HCT116 (cell line): Measurements from ENCODE around the gene NDUFB3. TPM values are rescaled to one million over a fixed set of nuclear protein-coding genes. Genes with fewer than 3 reads are reported as not detected.

Source experiments
- ATAC-seq: fragments of 200-7000 bp; cut with Tn5 transposase; 2 replicates; pipeline ENCODE4 v1.9.1; 2020; ENCODE audit warnings: mild to moderate bottlenecking, moderate library complexity
- BruUV-seq: library from RNA; stranded (reverse); fragments of 400-500 nt; replicated peaks from 2 replicates; lab custom pipeline; 2021; lab: Mats Ljungman, UMichigan
- CTCF ChIA-PET: fragments of 300-600 bp; sonication (Branson Sonifier 250); formaldehyde crosslinking; loops from one replicate; lab custom pipeline; 2021; ENCODE audit warnings: antibody characterized with exemption; lab: Charles Lee
- POLR2A ChIA-PET: fragments of 300-600, 350-600 bp; sonication (Branson Sonifier 250); formaldehyde crosslinking; loops from one replicate; lab custom pipeline; 2021; ENCODE audit warnings: antibody characterized with exemption; lab: Charles Lee
- RAD21 ChIA-PET, 2 experiments: fragments of 300-600 bp; sonication (Branson Sonifier 250); formaldehyde crosslinking; loops; one replicate each; lab custom pipeline; 2023; ENCODE audit warnings: low total read pairs in 2 of 2; ENCODE audit not compliant: uncharacterized antibody in 2 of 2, unreplicated experiment in 2 of 2, low non-redundant PET in 1 of 2; lab: Charles Lee
- DNase-seq: peaks from one replicate; pipeline ENCODE4 v3.0.0-alpha.2; 2010; ENCODE audit warnings: low read depth, low spot score
- H2AFZ ChIP-seq: fragments of 200-600 bp; shearing (Covaris generic), sonication (generic); 2 replicates; pipeline ENCODE4 v1.6.1; 2017; ENCODE audit warnings: low read depth, mixed run types, mixed read lengths, antibody characterized with exemption, low read length; ENCODE audit not compliant: poor library complexity, severe bottlenecking
- H3K27ac ChIP-seq: 2 replicates; pipeline ENCODE4 v1.5.1; 2012; ENCODE audit warnings: low read depth, low read length
- H3K27me3 ChIP-seq: fragments of 200-600 bp; sonication (generic); 2 replicates; pipeline ENCODE4 v1.6.1; 2016; ENCODE audit warnings: mixed run types, low read length, mixed read lengths; ENCODE audit not compliant: insufficient read depth
- H3K36me3 ChIP-seq, 2 experiments: fragments of 200-500 bp in 1 of 2; fragments of 200-600 bp in 1 of 2; sonication (Bioruptor generic) in 1 of 2; sonication (generic) in 1 of 2; 2 replicates each; pipeline versions ENCODE4 v1.5.1 to v1.6.1; 2014 to 2016; ENCODE audit warnings: low read length in 2 of 2, inconsistent platforms in 1 of 2, mixed read lengths in 1 of 2, mixed run types in 1 of 2; ENCODE audit not compliant: insufficient read depth in 2 of 2, control insufficient read depth in 1 of 2
- H3K4me1 ChIP-seq, 2 experiments: fragments of 200-600 bp in 1 of 2; sonication (generic) in 1 of 2; 2 replicates each; pipeline versions ENCODE4 v1.5.1 to v1.6.1; 2012 to 2017; ENCODE audit warnings: low read length in 2 of 2, inconsistent platforms in 1 of 2, mild to moderate bottlenecking in 1 of 2, mixed read lengths in 1 of 2, mixed run types in 1 of 2, moderate library complexity in 1 of 2; ENCODE audit not compliant: insufficient read depth in 2 of 2, control insufficient read depth in 1 of 2
- H3K4me2 ChIP-seq: fragments of 200-600 bp; sonication (generic); 2 replicates; pipeline ENCODE4 v1.6.1; 2017; ENCODE audit warnings: mixed run types, low read length, mixed read lengths
- H3K4me3 ChIP-seq, 2 experiments: fragments of 200-600 bp in 1 of 2; sonication (generic) in 1 of 2; replicated peaks in 1 of 2; 2 replicates each; pipeline ENCODE4 v1.5.1; 2011 to 2016; ENCODE audit warnings: low read length in 2 of 2, control low read depth in 1 of 2, low read depth in 1 of 2, mild to moderate bottlenecking in 1 of 2, mixed read lengths in 1 of 2, mixed run types in 1 of 2
- H3K79me2 ChIP-seq: fragments of 200-600 bp; sonication (generic); 2 replicates; pipeline ENCODE4 v1.6.1; 2017; ENCODE audit warnings: mild to moderate bottlenecking, mixed run types, low read length, moderate library complexity, mixed read lengths; ENCODE audit not compliant: insufficient read depth
- H3K9ac ChIP-seq: fragments of 200-600 bp; sonication (generic); 2 replicates; pipeline ENCODE4 v1.6.1; 2016; ENCODE audit warnings: low read length, mixed read lengths
- H3K9me2 ChIP-seq: fragments of 200-600 bp; sonication (generic), shearing (Covaris generic); 2 replicates; pipeline ENCODE4 v1.6.1; 2017; ENCODE audit warnings: mixed run types, mild to moderate bottlenecking, moderate library complexity; ENCODE audit not compliant: insufficient read depth
- H3K9me3 ChIP-seq, 2 experiments: fragments of 200-500 bp in 1 of 2; fragments of 200-600 bp in 1 of 2; sonication (Bioruptor generic) in 1 of 2; sonication (generic) in 1 of 2; 2 replicates each; pipeline ENCODE4 v1.6.1; 2014 to 2017; ENCODE audit warnings: low read length in 2 of 2, mixed read lengths in 2 of 2, inconsistent platforms in 1 of 2, low read depth in 1 of 2, mild to moderate bottlenecking in 1 of 2, mixed run types in 1 of 2, moderate library complexity in 1 of 2; ENCODE audit not compliant: control insufficient read depth in 1 of 2, insufficient read depth in 1 of 2
- H4K20me1 ChIP-seq: fragments of 200-600 bp; sonication (generic), shearing (Covaris generic); 2 replicates; pipeline ENCODE4 v1.6.1; 2017; ENCODE audit warnings: mixed run types, mild to moderate bottlenecking, moderate library complexity; ENCODE audit not compliant: insufficient read depth
- EGR1 ChIP-seq: IDR thresholded peaks from 2 replicates; pipeline ENCODE4 v1.6.1; 2012; ENCODE audit warnings: low read depth
- EZH2 ChIP-seq: fragments of 200-600 bp; sonication (generic); IDR thresholded peaks from 2 replicates; pipeline ENCODE4 v1.6.1; 2017; ENCODE audit warnings: antibody characterized with exemption, mixed run types
- EZH2phosphoT487 ChIP-seq: fragments of 200-600 bp; IDR thresholded peaks from 2 replicates; pipeline ENCODE4 v1.6.1; 2018; ENCODE audit warnings: antibody characterized with exemption, borderline replicate concordance
- FOSL1 ChIP-seq: IDR thresholded peaks from 2 replicates; pipeline ENCODE4 v1.6.1; 2012; ENCODE audit warnings: low read depth
- JUND ChIP-seq: IDR thresholded peaks from 2 replicates; pipeline ENCODE4 v1.6.1; 2012
- POLR2A ChIP-seq: IDR thresholded peaks from 2 replicates; pipeline ENCODE4 v1.7.0; 2011; ENCODE audit warnings: borderline replicate concordance; ENCODE audit not compliant: insufficient read depth, insufficient read length; ENCODE audit errors: extremely low read depth
- RAD21 ChIP-seq: IDR thresholded peaks from 2 replicates; pipeline ENCODE4 v1.6.1; 2012; ENCODE audit warnings: low read depth, mild to moderate bottlenecking
- SIN3A ChIP-seq: IDR thresholded peaks from 2 replicates; pipeline ENCODE4 v1.6.1; 2012; ENCODE audit warnings: low read depth
- SP1 ChIP-seq: IDR thresholded peaks from 2 replicates; pipeline ENCODE4 v1.6.1; 2012; ENCODE audit warnings: low read depth
- SRF ChIP-seq: IDR thresholded peaks from 2 replicates; pipeline ENCODE4 v1.6.1; 2012; ENCODE audit warnings: low read depth
- TCF7L2 ChIP-seq: IDR thresholded peaks from 2 replicates; pipeline ENCODE4 v1.7.0; 2011; ENCODE audit warnings: borderline replicate concordance, inconsistent platforms; ENCODE audit not compliant: insufficient read depth, insufficient read length; ENCODE audit errors: extremely low read depth
- YY1 ChIP-seq: IDR thresholded peaks from 2 replicates; pipeline ENCODE4 v1.6.1; 2011; ENCODE audit warnings: low read length, low read depth, moderate library complexity, mild to moderate bottlenecking; ENCODE audit not compliant: insufficient replicate concordance; ENCODE audit errors: extremely low read depth
- ZFX ChIP-seq: fragments of 450-650 bp; IDR thresholded peaks from 2 replicates; pipeline ENCODE4 v1.6.1; 2017
- ZNF274 ChIP-seq: fragments of 200-500 bp; sonication (Bioruptor generic); IDR thresholded peaks from 2 replicates; pipeline ENCODE4 v1.6.1; 2014; ENCODE audit warnings: mild to moderate bottlenecking, low read depth, low read length, inconsistent platforms
- intact Hi-C: fragments of 100-400 bp; cut with micrococcal nuclease; formaldehyde crosslinking; loops from 2 replicates; pipeline ENCODE4 v1.10.0; 2022
- total RNA-seq: library from RNA; stranded (reverse); gene quantifications from one replicate; pipeline ENCODE4 v1.2.1, GENCODE V29; 2021; ENCODE audit not compliant: unreplicated experiment
- TF ChIP-seq, protein P1 (sequence below): IDR thresholded peaks from 2 replicates; pipeline ENCODE4 v1.6.1; 2012
- TF ChIP-seq, protein P2 (sequence below): IDR thresholded peaks from 2 replicates; pipeline ENCODE4 v1.6.1; 2011; ENCODE audit warnings: mild to moderate bottlenecking, low read length, moderate library complexity; ENCODE audit not compliant: insufficient replicate concordance; ENCODE audit errors: extremely low read depth

The NDUFB3 gene
- total RNA-seq, 1 experiment from 2014 or later, result 94.6 TPM

DNA sequence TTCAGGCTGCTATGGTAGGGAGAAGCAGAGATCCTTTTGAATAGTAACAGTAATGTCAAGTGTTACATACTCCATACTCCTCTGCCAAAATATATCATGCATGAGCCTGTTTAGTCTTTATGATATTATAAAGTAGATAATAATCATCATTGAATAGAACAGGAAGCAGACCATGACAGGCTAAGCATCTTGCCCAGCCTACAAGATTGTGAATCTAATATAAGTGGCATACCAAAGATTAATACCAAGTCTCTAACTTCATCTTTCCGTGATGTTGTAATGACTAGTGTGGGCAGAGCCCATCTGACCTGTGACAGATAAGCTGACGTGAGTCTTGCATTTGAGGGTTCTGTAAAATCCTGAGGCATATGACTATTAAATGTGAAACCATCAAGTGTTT is 13.1 kb downstream of the NDUFB3 start:
- H4K20me1 ChIP-seq, result no peaks in the 10 kb centered on the region
- no TSS peak for BruUV-seq
- no peak for ATAC-seq
- no peak overlapping the region for H3K27ac ChIP-seq
- no peak overlapping the region for H3K9ac ChIP-seq
- H3K4me1 ChIP-seq, result peaks cover 0 to 4% of the 10 kb centered on the region in 2 experiments; a peak in 2 of 4 replicates
- DNase-seq, result no peak
- peaks cover 6 to 14% of the 10 kb centered on the region in 2 experiments; a peak in 2 of 4 replicates for H3K36me3 ChIP-seq
- CTCF ChIA-PET, result no interaction called here
- H3K9me3 ChIP-seq, result no peaks in the 10 kb centered on the region
- RAD21 ChIA-PET, result no interaction called here
- intact Hi-C loops, result no loop called here
- H3K9me2 ChIP-seq, result no peaks in the 10 kb centered on the region
- H3K4me3 ChIP-seq, result no peak overlapping the region
- H3K79me2 ChIP-seq, result peaks cover 12% of the 10 kb centered on the region; the same call in 1 of the 2 replicates
- no peak overlapping the region for H2AFZ ChIP-seq
- POLR2A ChIA-PET, result no interaction called here
- no peaks in the 10 kb centered on the region for H3K27me3 ChIP-seq
- H3K4me2 ChIP-seq, result no peak overlapping the region
- no peak for TF ChIP-seq SRF
- no peak for TF ChIP-seq SIN3A
- TF ChIP-seq, protein P1, sequence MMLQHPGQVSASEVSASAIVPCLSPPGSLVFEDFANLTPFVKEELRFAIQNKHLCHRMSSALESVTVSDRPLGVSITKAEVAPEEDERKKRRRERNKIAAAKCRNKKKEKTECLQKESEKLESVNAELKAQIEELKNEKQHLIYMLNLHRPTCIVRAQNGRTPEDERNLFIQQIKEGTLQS, result no peak
- no peak for TF ChIP-seq EGR1
- TF ChIP-seq EZH2, result no peak
- TF ChIP-seq SP1, result no peak
- TF ChIP-seq RAD21, result no peak
- TF ChIP-seq FOSL1, result no peak
- TF ChIP-seq ZNF274, result no peak
- TF ChIP-seq JUND, result no peak

DNA sequence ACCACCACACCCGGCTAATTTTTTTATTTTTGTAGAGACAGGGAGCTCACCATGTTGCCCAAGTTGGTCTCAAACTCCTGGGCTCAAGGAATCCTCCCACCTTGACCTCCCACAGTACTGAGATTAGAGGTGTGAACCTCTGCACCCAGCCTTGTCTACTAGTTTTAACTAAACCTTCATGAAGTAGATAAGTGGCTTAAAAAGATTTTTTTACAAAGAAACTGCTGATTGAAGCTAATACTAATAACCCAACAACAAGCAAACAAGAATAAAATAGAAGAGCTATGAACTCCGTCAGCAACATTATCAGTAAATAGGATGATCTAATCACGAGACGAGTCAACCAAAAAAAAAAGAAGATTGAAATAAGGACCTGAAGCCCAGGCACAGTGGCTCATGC is 18.8 kb downstream of the NDUFB3 start:
- H3K9me3 ChIP-seq, result no peaks in the 10 kb centered on the region
- DNase-seq (no peak), ATAC-seq (no peak)
- CTCF ChIA-PET, result no interaction called here
- no peaks in the 10 kb centered on the region for H3K9me2 ChIP-seq
- BruUV-seq, result no TSS peak
- peaks cover 0 to 2% of the 10 kb centered on the region in 2 experiments; a peak in 2 of 4 replicates for H3K36me3 ChIP-seq
- H3K4me2 ChIP-seq, result no peak overlapping the region
- no peaks in the 10 kb centered on the region for H3K79me2 ChIP-seq
- POLR2A ChIA-PET, result interaction anchor here (0.7 kb wide), 1 partner anchor 25 kb away, joined by 3 read pairs; the partner anchor contains the start of gene CFLAR
- no peaks in the 10 kb centered on the region for H3K4me1 ChIP-seq
- H3K27ac ChIP-seq, result no peak overlapping the region
- no peak overlapping the region for H3K9ac ChIP-seq
- intact Hi-C loops, result no loop called here
- no peaks in the 10 kb centered on the region for H3K27me3 ChIP-seq
- no peaks in the 10 kb centered on the region for H4K20me1 ChIP-seq
- no peak for TF ChIP-seq RAD21
- no peak for TF ChIP-seq POLR2A
- TF ChIP-seq, protein P2, sequence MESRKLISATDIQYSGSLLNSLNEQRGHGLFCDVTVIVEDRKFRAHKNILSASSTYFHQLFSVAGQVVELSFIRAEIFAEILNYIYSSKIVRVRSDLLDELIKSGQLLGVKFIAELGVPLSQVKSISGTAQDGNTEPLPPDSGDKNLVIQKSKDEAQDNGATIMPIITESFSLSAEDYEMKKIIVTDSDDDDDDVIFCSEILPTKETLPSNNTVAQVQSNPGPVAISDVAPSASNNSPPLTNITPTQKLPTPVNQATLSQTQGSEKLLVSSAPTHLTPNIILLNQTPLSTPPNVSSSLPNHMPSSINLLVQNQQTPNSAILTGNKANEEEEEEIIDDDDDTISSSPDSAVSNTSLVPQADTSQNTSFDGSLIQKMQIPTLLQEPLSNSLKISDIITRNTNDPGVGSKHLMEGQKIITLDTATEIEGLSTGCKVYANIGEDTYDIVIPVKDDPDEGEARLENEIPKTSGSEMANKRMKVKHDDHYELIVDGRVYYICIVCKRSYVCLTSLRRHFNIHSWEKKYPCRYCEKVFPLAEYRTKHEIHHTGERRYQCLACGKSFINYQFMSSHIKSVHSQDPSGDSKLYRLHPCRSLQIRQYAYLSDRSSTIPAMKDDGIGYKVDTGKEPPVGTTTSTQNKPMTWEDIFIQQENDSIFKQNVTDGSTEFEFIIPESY, result no peak
- TF ChIP-seq, protein P1, result no peak
- TF ChIP-seq EZH2phosphoT487, result no peak
- TF ChIP-seq TCF7L2, result no peak
- TF ChIP-seq JUND, result no peak
- no peak for TF ChIP-seq ZFX
- no peak for TF ChIP-seq EZH2
- no peak for TF ChIP-seq SP1
- no peak for TF ChIP-seq SRF
- TF ChIP-seq YY1, result no peak
- no peak overlapping the region for H3K4me3 ChIP-seq
- H2AFZ ChIP-seq, result no peak overlapping the region
- RAD21 ChIA-PET, result no interaction called here
